Stomach (tissue), 4 donors: ENCODE results near the gene PATE1.
"Not testable (repeated sequence)": the region's sequence is repeated elsewhere in the genome, so short reads cannot be mapped to it uniquely, and the experiment has no call there.

Experiments used
- EP300 ChIP-seq: sonication (generic); formaldehyde crosslinking; IDR thresholded peaks from one replicate; pipeline ENCODE4 v1.6.1; 2017; ENCODE audit warnings: antibody characterized with exemption
- POLR2AphosphoS5 ChIP-seq, 3 donors: sonication (generic); formaldehyde crosslinking; IDR thresholded peaks; one replicate each; pipeline ENCODE4 v1.6.1; 2016; ENCODE audit warnings: antibody characterized with exemption in 3 of 3
- TF ChIP-seq, protein P1 (sequence below), 7 experiments: fragments of 450-650 bp in 4 of 7; fragments of 200-600 bp in 3 of 7; sonication (generic) in 3 of 7; IDR thresholded peaks; one replicate each; pipeline ENCODE4 v1.5.1; 2016 to 2019; ENCODE audit warnings: antibody characterized with exemption in 7 of 7, control low read depth in 2 of 7, mild to moderate bottlenecking in 1 of 7

DNA sequence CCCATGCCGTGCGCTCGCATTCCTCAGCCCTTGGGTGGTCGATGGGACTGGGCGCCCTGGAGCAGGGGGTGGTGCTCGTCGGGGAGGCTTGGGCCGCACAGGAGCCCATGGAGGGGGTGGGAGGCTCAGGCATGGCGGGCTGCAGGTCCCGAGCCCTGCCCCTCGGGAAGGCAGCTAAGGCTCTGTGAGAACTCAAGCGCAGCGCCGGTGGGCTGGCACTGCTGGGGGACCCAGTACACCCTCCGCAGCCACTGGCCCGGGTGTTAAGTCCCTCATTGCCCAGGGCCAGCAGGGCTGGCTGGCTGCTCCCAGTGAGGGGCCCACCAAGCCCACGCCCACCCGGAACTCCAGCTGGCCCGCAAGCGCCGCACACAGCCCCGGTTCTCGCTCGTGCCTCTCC, 41.4 kb upstream of the PATE1 start:
- TF ChIP-seq, protein P1, sequence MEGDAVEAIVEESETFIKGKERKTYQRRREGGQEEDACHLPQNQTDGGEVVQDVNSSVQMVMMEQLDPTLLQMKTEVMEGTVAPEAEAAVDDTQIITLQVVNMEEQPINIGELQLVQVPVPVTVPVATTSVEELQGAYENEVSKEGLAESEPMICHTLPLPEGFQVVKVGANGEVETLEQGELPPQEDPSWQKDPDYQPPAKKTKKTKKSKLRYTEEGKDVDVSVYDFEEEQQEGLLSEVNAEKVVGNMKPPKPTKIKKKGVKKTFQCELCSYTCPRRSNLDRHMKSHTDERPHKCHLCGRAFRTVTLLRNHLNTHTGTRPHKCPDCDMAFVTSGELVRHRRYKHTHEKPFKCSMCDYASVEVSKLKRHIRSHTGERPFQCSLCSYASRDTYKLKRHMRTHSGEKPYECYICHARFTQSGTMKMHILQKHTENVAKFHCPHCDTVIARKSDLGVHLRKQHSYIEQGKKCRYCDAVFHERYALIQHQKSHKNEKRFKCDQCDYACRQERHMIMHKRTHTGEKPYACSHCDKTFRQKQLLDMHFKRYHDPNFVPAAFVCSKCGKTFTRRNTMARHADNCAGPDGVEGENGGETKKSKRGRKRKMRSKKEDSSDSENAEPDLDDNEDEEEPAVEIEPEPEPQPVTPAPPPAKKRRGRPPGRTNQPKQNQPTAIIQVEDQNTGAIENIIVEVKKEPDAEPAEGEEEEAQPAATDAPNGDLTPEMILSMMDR (IDR thresholded peaks at IDR 0.05) = not testable (repeated sequence)
- not testable (repeated sequence) for TF ChIP-seq POLR2AphosphoS5 (IDR thresholded peaks at IDR 0.05); EP300
